Umbilical cord (tissue), 2 donors: Measurements from ENCODE around the gene SLC4A2. TPM values are rescaled to one million over a fixed set of nuclear protein-coding genes. Genes with fewer than 3 reads are reported as not detected.

Experiments used
- DNase-seq: peaks from one replicate; pipeline ENCODE4 v3.0.0-alpha.2; 2015; ENCODE audit warnings: low spot score
- total RNA-seq: library from RNA; depleted of rRNA; stranded (reverse); fragments of >200 nt; gene quantifications from one replicate; pipeline ENCODE4 v1.2.3, GENCODE V29; 2014; ENCODE audit warnings: low replicate concordance; ENCODE audit not compliant: insufficient read depth

The SLC4A2 gene
- total RNA-seq, 1 donor from 2014 or later, result 52.0 TPM

DNA sequence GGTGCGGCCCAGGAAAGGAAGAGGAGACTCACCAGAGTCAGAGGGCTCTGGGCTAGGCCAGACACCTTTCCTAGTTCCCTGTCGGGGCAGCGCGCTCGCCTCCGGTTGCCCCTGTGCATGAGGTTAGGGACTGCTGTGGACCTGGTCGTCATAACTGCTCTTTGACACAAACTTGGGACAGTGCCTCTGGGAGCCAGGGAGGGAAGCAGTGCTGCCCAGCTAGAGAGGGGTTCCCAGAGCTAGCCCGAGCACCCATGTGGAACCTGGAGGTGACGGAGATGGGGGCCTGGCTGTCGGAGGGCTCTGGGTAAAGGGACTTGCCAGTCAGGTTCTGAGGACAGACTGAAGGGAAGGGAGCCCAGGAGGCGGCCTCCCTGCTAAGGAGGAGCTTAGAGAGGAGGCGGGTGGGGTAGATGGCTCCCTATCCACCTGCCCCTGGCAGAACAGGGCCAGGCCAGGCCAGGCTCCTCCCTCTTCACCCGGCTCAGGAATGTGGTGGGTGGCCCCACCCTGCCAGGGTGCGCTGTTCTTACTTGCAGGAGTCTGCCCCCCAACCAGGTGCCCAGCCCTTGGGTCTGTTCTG is 56.5 kb downstream of the SLC4A2 start:
- DNase-seq, result peak; percentile 75

GRCh38 chr7:151116603-151117440 is 57.4 kb downstream of the SLC4A2 start:
- DNase-seq, result no peak

DNA sequence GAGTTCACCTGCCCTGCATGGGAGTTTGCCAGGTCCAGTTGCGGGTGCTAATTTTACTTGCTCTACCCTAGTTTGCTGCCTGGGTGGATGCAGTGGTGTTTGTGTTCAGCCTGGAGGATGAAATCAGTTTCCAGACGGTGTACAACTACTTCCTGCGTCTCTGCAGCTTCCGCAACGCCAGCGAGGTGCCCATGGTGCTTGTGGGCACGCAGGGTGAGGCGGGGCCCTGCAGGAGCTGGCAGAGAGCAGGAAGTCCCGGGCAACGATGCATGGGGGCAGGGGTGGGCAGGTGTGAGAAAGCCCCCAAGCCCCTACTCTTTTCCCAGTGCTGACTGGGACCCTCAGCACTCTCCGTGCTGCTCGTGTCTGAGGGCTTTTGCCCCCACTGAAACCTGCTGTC is 58.2 kb downstream of the SLC4A2 start:
- DNase-seq, result no peak

GRCh38 chr7:151118108-151119054 is 59.0 kb downstream of the SLC4A2 start:
- no peak for DNase-seq

DNA sequence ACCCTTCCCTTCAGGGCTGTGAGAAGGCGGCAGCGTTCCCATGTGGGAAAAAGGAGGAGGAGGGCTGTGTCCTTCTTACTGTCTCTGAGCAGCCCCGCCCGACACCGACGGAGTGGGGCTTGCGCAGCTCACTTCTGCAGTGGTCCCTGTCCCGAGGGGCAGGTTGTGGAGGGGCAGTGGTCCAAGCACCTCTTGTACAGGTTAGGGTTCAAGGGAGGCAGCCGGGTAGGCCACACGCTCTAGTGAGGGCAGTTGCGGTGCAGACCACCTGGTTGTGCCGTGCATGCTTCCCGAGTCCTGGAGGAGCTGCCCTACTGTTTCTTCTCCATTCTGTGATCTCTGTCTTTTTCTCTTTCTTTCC is 59.6 kb downstream of the SLC4A2 start:
- DNase-seq, result no peak

DNA sequence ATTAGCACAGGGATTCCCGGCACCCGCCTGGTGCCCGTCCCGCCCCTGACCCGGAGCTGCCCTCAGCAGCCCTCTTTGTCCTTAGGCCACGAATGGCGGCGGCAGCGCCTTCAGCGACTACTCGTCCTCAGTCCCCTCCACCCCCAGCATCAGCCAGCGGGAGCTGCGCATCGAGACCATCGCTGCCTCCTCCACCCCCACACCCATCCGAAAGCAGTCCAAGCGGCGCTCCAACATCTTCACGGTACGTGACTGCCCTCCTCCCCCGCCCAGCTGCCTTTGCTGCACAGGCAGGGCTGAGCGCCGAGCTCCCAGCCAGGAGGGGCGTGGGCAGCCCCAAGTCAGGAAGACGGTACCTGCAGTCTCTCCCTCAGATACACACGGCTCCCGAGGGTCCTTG is 60.5 kb downstream of the SLC4A2 start:
- no peak for DNase-seq

- no peak for DNase-seq
Observed at GRCh38 chr7:151120896-151121295, 61.5 kb downstream of the SLC4A2 start.

GRCh38 chr7:151121380-151122170 is 62.2 kb downstream of the SLC4A2 start:
- DNase-seq, result no peak

DNA sequence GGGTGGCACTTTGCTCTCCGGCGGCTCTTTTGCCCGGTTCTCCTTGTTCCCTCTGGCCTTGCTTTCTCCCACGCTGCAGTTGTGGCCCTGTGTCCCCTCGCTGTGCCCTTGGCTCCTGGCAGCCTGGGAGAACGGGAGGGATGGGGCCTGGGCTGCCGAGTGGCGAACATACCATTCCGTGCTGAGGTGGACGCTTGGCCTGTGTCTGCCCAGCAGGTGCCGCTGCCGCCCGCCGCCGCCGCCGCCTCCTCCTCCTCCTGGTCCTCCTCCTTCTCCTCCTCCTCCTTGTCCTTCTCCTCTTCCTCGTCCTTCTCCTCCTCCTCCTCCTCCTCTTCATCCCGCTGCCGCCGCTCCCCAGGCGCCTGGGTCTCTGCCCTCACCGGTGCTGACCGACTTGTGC is 62.9 kb downstream of the SLC4A2 start:
- DNase-seq, result no peak

DNA sequence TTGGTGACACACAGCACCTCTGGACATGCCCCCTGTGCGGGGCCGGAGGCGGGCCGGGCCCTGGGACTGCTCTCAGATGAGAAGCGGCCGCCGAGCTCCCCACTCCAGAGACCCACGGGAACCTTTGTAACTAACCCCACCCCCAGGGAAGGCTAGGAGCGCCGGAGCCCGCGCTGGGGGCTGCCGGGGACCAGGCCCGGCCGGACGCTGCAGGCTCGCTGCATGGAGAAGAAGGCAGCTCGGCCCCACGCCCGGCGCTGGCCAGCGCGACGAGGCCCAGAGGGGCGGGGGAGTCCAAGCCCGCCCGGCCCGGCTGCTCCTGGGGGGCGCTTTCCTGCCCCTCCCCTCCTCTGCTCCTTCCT is 63.4 kb downstream of the SLC4A2 start:
- no peak for DNase-seq

GRCh38 chr7:151123158-151123821 is 63.9 kb downstream of the SLC4A2 start:
- DNase-seq, result no peak

- peak; percentile 82 for DNase-seq
Observed at GRCh38 chr7:151123822-151124464, 64.6 kb downstream of the SLC4A2 start.

- no peak for DNase-seq
Observed at GRCh38 chr7:151124481-151124880, 65.1 kb downstream of the SLC4A2 start.

DNA sequence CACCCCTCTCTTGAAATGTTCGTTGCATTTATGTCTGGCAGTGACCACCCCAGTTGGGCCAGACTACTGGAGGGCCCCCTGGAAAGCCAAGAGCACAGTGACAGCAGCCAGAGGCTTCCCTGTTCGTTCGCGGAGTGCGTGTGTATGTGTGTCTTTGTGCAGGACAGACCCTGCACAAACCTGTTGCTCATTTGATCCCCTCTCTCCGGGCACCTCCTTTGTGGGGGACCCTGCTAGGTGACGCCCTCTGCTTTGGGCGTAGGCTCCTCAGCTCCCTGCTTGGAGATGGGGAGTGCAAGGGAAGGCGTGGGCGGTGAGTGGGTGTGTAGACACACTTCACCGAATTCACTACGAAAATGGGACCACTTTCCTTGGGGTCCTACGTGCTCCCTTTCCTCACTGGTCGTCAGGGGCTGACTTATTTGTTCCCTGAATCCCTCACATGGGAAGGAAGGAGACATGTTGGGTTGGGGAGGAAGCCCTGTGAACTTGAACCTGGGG is 65.6 kb downstream of the SLC4A2 start:
- no peak for DNase-seq

- DNase-seq, result peak; percentile 24
Observed at GRCh38 chr7:151125470-151125845, 66.1 kb downstream of the SLC4A2 start.

DNA sequence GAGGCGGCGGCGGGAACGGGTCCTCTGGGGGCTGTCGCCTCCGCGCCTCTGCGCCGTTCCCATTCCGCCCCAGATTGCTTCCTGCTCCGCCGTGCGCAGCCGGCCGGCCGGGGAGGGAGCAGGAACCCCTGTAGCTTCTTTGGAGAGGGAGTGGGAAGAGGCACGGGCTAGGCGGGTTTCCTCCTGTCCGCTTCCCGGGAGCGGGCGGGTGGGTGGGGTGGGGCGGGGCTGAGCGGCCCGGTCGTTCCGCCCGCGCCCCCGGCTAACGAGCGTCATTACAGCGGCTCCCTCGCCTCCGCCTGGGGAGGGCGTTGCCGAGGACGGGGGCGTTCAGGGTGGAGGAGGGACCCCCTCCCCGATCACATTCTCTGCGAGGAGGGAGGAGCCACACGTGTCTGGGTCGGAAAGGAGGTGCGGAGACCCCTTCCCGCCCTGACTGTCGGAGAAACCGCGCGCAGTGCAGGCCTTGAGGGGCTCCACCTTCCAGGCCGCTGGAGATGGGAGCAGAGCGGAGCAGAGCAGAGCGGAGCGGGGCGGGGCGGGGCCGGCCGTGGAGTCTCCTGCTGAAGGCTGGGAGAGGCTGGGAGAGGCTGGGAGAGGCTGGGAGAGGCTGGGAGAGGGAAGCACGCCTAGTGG is 66.6 kb downstream of the SLC4A2 start:
- DNase-seq, result no peak
